WTC11 (cell line): ENCODE measurements around the gene RCAN2. TPM values are rescaled to one million over a fixed set of nuclear protein-coding genes. Genes with fewer than 3 reads are reported as not detected.

Experiments used
- ATAC-seq: fragments of 200-7000 bp; cut with Tn5 transposase; 2 replicates; pipeline ENCODE4 v1.10.0; 2021; ENCODE audit warnings: mild to moderate bottlenecking, moderate library complexity
- CTCF ChIA-PET: fragments of 300-600 bp; sonication (Branson Sonifier 250); formaldehyde crosslinking; loops from one replicate; lab custom pipeline; 2021; ENCODE audit warnings: antibody characterized with exemption; lab: Charles Lee
- POLR2A ChIA-PET: fragments of 350-600 bp; sonication (Branson Sonifier 250); formaldehyde crosslinking; loops from one replicate; lab custom pipeline; 2021; ENCODE audit warnings: antibody characterized with exemption; lab: Charles Lee
- DNase-seq: peaks from one replicate; pipeline ENCODE4 v3.0.0; 2021; ENCODE audit warnings: low spot score
- H3K27ac Mint-ChIP-seq: 2 replicates; pipeline ENCODE4 v1.8.0; 2021; ENCODE audit warnings: mixed read lengths
- H3K27me3 Mint-ChIP-seq: 2 replicates; pipeline ENCODE4 v1.8.0; 2021; ENCODE audit warnings: low read depth, mild to moderate bottlenecking, moderate library complexity, mixed read lengths
- H3K36me3 Mint-ChIP-seq: 2 replicates; pipeline ENCODE4 v1.8.0; 2021; ENCODE audit warnings: mixed read lengths
- H3K4me1 Mint-ChIP-seq: 2 replicates; pipeline ENCODE4 v1.8.0; 2022; ENCODE audit warnings: mixed read lengths
- H3K4me3 Mint-ChIP-seq: 2 replicates; pipeline ENCODE4 v1.8.0; 2021; ENCODE audit warnings: mild to moderate bottlenecking, moderate library complexity, mixed read lengths
- H3K9me3 Mint-ChIP-seq: 2 replicates; pipeline ENCODE4 v1.8.0; 2021; ENCODE audit warnings: mixed read lengths
- AFF4 ChIP-seq: sonication (generic); formaldehyde crosslinking; IDR thresholded peaks from 2 replicates; pipeline ENCODE4 v1.8.1; 2023; ENCODE audit warnings: mild to moderate bottlenecking, missing genetic modification reagents, borderline replicate concordance
- ATF1 ChIP-seq: sonication (generic); formaldehyde crosslinking; IDR thresholded peaks from 2 replicates; pipeline ENCODE4 v1.8.1; 2023; ENCODE audit warnings: mild to moderate bottlenecking, moderate library complexity, missing genetic modification reagents
- CREM ChIP-seq: sonication (generic); formaldehyde crosslinking; IDR thresholded peaks from 2 replicates; pipeline ENCODE4 v1.8.1; 2022; ENCODE audit warnings: mild to moderate bottlenecking, missing genetic modification reagents, moderate library complexity
- FOXK1 ChIP-seq: sonication (generic); formaldehyde crosslinking; IDR thresholded peaks from 2 replicates; pipeline ENCODE4 v1.8.0; 2022; ENCODE audit warnings: mild to moderate bottlenecking, moderate library complexity, missing genetic modification reagents
- HMGXB4 ChIP-seq: sonication (generic); formaldehyde crosslinking; IDR thresholded peaks from 2 replicates; pipeline ENCODE4 v1.8.1; 2023; ENCODE audit warnings: mild to moderate bottlenecking, moderate library complexity, missing genetic modification reagents
- NR1H2 ChIP-seq: sonication (generic); formaldehyde crosslinking; IDR thresholded peaks from 2 replicates; pipeline ENCODE4 v1.9.0; 2021; ENCODE audit warnings: mild to moderate bottlenecking, moderate library complexity, missing genetic modification reagents
- PREB ChIP-seq: sonication (generic); formaldehyde crosslinking; IDR thresholded peaks from 2 replicates; pipeline ENCODE4 v1.8.1; 2022; ENCODE audit warnings: mild to moderate bottlenecking, missing genetic modification reagents, moderate library complexity, borderline replicate concordance
- PRRX2 ChIP-seq: fragments of 250-450 bp; sonication (Bioruptor Pico); IDR thresholded peaks from 2 replicates; pipeline ENCODE4 v1.8.0; 2021; ENCODE audit warnings: mild to moderate bottlenecking
- RORB ChIP-seq: fragments of 250-450 bp; sonication (Bioruptor Pico); IDR thresholded peaks from 2 replicates; pipeline ENCODE4 v1.9.0; 2021; ENCODE audit warnings: mild to moderate bottlenecking
- SP1 ChIP-seq: sonication (generic); formaldehyde crosslinking; conservative IDR thresholded peaks from 2 replicates; pipeline ENCODE4 v1.8.1; 2022; ENCODE audit warnings: missing genetic modification reagents
- ZBTB21 ChIP-seq: sonication (generic); formaldehyde crosslinking; IDR thresholded peaks from 2 replicates; pipeline ENCODE4 v1.8.1; 2023; ENCODE audit warnings: mild to moderate bottlenecking, missing genetic modification reagents, borderline replicate concordance
- ZNF396 ChIP-seq: fragments of 250-450 bp; sonication (Bioruptor Pico); IDR thresholded peaks from 2 replicates; pipeline ENCODE4 v1.8.0; 2021; ENCODE audit warnings: mild to moderate bottlenecking, moderate library complexity, borderline replicate concordance
- total RNA-seq: library from RNA; stranded (reverse); gene quantifications from 3 replicates; pipeline ENCODE4 v1.2.3, GENCODE V29; 2021
- TF ChIP-seq, protein P1 (sequence below): sonication (generic); formaldehyde crosslinking; IDR thresholded peaks from 2 replicates; pipeline ENCODE4 v1.8.0; 2022; ENCODE audit warnings: missing genetic modification reagents

RCAN2 gene
- total RNA-seq, 1 experiment from 2014 or later: 3.9 TPM

- POLR2A ChIA-PET: no interaction called here
- H3K4me1 Mint-ChIP-seq: peaks cover 7% of the 10 kb centered on the region
- no peaks in the 10 kb centered on the region for H3K36me3 Mint-ChIP-seq
- no peak for TF ChIP-seq SP1
- TF ChIP-seq RORB (CRISPR knock-in tag): no peak
- no peak for TF ChIP-seq PREB
- no peak for TF ChIP-seq NR1H2 (CRISPR knock-in tag)
- TF ChIP-seq, protein P1, sequence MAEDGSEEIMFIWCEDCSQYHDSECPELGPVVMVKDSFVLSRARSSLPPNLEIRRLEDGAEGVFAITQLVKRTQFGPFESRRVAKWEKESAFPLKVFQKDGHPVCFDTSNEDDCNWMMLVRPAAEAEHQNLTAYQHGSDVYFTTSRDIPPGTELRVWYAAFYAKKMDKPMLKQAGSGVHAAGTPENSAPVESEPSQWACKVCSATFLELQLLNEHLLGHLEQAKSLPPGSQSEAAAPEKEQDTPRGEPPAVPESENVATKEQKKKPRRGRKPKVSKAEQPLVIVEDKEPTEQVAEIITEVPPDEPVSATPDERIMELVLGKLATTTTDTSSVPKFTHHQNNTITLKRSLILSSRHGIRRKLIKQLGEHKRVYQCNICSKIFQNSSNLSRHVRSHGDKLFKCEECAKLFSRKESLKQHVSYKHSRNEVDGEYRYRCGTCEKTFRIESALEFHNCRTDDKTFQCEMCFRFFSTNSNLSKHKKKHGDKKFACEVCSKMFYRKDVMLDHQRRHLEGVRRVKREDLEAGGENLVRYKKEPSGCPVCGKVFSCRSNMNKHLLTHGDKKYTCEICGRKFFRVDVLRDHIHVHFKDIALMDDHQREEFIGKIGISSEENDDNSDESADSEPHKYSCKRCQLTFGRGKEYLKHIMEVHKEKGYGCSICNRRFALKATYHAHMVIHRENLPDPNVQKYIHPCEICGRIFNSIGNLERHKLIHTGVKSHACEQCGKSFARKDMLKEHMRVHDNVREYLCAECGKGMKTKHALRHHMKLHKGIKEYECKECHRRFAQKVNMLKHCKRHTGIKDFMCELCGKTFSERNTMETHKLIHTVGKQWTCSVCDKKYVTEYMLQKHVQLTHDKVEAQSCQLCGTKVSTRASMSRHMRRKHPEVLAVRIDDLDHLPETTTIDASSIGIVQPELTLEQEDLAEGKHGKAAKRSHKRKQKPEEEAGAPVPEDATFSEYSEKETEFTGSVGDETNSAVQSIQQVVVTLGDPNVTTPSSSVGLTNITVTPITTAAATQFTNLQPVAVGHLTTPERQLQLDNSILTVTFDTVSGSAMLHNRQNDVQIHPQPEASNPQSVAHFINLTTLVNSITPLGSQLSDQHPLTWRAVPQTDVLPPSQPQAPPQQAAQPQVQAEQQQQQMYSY: no peak
- TF ChIP-seq PRRX2: no peak
- TF ChIP-seq ZBTB21 (CRISPR knock-in tag): no peak
- TF ChIP-seq, all 79 proteins: peak for 0
- Mint-ChIP-seq H3K27me3 (no peaks in the 10 kb centered on the region), H3K9me3 (no peaks in the 10 kb centered on the region), H3K27ac (no peak overlapping the region), H3K4me3 (no peak overlapping the region)
- DNase-seq (no peak), ATAC-seq (no peak)
- CTCF ChIA-PET: interaction anchor here (0.7 to 1.4 kb wide), 2 partner anchors 24 to 165 kb away, joined by 3 to 4 read pairs; no protein-coding TSS in a partner anchor
Observed at GRCh38 chr6:46244670-46245069, 246.6 kb downstream of the RCAN2 start.

- TF ChIP-seq AFF4 (no peak), HMGXB4 (CRISPR knock-in tag) (no peak), CREM (CRISPR knock-in tag) (no peak), ZNF396 (no peak), FOXK1 (CRISPR knock-in tag) (no peak), ATF1 (CRISPR knock-in tag) (no peak)
- H3K9me3 Mint-ChIP-seq: no peaks in the 10 kb centered on the region
- H3K4me1 Mint-ChIP-seq: peaks cover 7% of the 10 kb centered on the region
- ATAC-seq (no peak), DNase-seq (no peak)
- no peaks in the 10 kb centered on the region for H3K27me3 Mint-ChIP-seq
- H3K4me3 Mint-ChIP-seq: no peak overlapping the region
- H3K27ac Mint-ChIP-seq: no peak overlapping the region
- ChIA-PET POLR2A (interaction anchor here (0.7 kb wide), 1 partner anchor 53 kb away, joined by 5 read pairs; no protein-coding TSS in a partner anchor), CTCF (interaction anchor here (0.7 to 1.4 kb wide), 3 partner anchors 23 to 657 kb away, joined by 3 to 5 read pairs (median 4); partner anchors contain the start of gene RCAN2)
- H3K36me3 Mint-ChIP-seq: no peaks in the 10 kb centered on the region
Observed at GRCh38 chr6:46243754-46244153, 247.5 kb downstream of the RCAN2 start.
